NCI-H524 treated with DMSO at 0.1 percent for 48 hours (cell line): ENCODE data around the gene DCAF7.

Experiments used
- DNase-seq: peaks from one replicate; lab custom pipeline; 2025; lab: John Stamatoyannopoulos, UW

Gene DCAF7

DNA sequence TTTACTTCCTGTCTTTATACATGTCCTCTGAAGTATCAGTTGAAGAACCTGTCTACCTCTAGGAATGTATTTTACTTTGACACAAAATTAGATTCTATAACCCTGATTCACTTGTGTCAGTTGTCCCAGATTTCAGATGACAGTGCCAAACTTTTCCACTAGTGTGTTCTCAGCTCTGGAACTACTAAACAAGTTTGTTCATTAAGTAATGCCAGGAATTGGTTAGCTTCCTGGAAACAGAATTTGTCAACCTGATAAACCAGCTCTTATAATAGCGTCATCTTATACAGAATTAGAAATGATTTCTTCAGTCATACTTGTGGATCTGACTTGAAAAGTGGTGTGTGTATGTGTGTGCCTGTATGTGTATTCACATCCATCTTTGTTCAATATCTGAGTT is 79.3 kb downstream of the DCAF7 start:
- DNase-seq: no peak

DNA sequence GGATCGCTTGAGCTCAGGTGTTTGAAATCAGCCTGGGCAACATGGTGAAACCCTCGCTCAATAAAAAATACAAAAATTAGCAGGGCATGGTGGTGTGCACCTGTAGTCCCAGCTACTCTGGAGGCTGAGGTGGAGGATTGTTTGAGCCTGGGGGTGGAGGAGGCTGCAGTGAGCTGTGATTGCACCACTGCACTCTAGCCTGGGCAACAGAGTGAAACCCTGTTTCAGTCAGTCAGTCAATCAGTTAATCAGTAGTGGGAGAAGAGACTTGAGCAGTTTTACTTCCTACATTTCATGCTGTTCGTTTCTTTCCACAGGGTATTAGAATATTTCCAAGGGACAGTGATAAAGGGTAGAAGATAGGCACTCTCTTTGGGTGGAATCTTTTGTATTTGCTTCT is 80.8 kb downstream of the DCAF7 start:
- no peak for DNase-seq

DNA sequence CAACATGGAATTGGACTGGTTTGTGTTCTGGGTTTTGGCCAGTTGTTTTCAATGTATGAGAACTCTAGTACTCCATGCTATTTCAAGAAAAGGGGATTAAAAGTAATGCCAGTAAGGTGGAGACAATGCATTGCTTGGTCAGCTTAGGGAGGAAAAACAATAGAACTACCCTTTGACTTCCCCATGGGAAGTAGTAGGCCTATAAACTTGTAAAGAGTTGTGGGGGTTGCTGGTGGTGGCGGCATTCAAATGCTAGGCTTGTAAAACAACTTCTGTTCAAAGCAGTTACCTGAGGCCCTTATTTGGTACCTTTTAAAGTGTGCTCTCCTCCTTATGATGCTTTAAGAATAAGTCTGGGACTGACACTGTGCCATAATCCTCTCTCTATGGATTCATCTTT is 81.3 kb downstream of the DCAF7 start:
- no peak for DNase-seq

DNA sequence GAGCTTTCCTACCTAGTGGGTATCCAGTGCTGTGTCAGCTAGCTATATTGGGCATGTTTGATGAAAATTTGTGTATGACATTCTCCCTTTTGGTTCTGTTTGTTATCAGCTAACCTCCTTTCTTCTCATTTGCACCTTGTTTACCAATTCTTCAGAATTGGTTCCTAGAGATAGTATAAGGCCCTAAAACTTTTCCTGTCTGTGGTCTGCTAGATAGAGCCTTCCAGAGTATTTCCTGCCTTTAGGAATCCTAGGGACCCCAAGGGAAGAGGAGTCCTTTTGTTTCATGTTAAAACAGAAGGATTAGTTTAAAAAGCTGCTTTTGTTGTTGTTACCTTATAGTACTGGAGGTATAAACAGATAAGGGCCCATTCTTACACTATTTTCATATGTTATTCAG is 83.5 kb downstream of the DCAF7 start:
- no peak for DNase-seq

DNA sequence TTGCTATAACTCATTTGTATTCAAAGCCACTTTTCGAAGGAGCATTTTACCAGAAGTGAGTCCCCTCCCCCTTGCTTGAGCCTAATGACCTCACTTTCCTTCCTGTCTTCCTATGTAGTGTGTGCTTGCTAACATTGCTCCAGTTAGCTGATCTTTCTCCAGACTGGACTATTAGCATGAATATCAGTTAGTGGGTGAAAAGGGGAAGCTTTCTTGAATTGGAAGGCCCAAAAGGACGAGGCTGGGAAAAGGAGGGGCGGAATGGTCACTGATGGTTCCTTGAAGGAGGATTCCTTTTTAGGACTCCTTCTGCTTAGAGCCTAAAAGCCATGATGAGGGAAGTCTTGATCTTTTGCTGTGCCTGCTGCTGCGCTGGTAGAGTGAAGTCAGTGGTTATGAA is 83.9 kb downstream of the DCAF7 start:
- no peak for DNase-seq

DNA sequence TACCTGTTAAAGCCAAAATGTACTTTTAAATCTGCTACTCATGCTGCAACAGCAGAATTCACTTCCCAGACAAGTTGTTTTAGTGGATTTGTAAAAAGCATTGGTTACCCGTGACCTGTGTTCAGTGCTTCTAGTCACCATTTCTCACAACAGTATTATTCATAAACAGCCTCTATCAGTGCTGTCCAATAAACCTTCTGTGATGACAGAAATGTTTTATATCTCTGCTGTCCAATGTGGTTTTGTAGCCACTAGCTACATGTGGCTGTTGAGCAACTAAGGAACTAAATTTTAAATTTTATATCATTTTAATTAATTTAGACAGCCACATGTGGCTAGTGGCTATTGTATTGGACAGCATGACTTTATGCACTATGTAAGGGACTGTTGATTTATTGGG is 84.5 kb downstream of the DCAF7 start:
- DNase-seq: no peak

DNA sequence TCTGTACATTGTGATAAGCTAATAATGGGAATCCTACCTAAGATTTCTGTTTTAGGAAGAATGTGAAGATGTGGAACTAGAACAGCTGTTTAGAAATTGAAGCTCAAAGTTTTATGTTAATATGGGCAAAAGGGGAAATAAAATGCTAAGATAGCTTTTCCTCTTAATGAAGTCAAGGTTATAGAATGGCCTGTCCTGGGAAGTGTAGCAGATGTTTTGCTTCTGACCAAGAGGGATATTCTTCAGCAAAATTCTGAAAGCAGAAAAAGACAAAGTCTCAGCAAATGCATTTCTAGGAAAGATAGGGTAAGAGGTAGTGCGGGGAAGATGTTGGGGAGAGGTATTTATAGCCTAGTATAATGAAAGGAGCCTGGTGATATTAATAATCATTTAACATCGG is 85.0 kb downstream of the DCAF7 start:
- no peak for DNase-seq

DNA sequence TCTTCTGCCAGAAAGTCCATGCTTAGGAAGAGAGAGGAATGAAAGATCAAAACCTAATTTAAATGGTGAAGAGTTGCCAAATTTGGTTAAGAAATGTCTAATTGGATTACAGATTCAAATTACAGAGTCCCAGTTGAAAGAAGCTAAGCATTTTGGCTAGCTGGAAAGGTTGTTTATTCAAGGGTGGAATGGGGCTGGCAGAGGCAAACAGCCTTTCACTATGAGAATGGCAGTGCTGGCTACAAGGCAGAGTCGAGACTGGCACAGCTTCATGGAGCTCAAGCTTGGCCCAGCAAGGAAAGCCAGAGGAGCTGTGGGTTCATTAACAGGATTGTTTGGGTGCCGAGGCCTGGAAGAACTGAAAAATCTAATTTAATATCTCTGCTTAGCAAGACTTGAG is 85.5 kb downstream of the DCAF7 start:
- no peak for DNase-seq

DNA sequence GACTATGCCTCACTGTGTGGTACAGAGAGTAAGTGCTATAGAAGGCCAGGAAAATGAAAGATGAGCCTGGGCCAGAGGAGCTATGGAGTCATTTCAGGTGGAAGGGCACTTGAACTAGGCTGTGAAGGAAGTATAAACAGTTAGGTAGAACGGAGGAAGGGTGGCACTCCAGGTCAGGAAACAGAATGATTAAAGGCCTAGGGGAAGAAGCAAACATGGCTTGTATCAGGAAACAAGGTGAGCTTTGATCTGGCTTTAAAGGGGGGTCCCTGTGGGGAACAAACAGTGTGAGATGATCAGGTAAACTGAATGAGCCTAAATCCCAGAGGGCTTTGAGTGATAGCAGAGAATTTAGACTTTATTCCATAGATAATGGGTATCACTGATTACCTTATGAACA is 88.8 kb downstream of the DCAF7 start:
- no peak for DNase-seq

DNA sequence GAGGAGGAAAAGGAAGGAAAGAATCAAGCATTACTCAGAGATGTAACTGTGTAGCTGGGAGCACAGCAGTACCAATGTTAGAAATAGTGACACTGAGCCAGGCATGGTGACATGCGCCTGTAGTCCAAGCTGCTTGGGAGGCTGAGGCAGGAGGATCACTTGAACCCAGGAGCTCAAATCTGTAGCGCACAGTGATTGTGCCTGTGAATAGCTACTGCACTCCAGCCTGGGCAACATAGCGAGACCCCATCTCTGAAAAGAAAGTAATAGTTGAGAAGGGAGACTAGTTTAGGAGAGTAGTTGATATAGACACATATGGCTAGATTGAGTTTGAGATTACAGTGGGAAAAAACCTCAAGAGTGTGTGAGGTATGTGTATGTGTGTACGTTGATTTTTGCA is 89.8 kb downstream of the DCAF7 start:
- no peak for DNase-seq

DNA sequence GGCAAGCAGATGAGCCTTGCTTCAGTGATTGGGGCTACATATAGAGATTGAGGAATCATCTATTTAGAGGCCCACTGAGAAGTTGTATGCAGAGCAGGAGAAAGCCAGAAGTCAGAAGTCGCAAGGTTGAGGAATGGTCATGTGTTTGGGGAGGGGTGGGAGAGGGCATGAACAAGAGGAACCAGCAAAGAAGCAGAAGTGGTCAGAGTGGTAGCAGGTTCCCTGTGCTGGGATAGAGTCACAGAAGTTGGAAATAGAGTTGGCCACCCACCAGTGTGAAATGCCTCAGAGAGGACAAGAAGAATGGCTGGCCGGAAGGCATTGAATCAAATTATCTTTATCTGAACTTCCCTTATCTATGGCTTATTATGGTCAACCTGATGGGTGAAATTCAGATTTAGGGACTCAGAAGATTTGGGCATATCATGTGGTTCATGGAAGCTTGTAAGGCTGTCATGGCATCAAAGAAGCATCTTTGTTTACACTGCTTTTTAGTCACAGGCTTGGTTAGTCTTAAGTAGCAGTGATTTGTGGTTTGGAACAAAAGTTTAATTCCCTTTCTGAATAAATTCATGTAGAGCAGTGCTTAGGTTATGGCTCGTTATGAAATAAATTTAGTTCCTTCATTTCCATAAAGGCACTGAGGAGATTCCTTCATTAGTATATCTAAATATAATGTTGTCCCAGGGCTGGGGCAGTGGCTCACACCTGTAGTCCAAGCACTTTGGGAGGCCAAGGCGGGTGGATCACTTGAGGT is 91.6 kb downstream of the DCAF7 start:
- DNase-seq: no peak
